NCI-H2081 treated with DMSO at 0.1 percent for 48 hours (cell line): ENCODE data around the gene OR11G2.
"Not testable (repeated sequence)": the region's sequence is repeated elsewhere in the genome, so short reads cannot be mapped to it uniquely, and the experiment has no call there.

ENCODE experiments used
- DNase-seq: peaks from one replicate; lab custom pipeline; 2025; lab: John Stamatoyannopoulos, UW

The OR11G2 gene

DNA sequence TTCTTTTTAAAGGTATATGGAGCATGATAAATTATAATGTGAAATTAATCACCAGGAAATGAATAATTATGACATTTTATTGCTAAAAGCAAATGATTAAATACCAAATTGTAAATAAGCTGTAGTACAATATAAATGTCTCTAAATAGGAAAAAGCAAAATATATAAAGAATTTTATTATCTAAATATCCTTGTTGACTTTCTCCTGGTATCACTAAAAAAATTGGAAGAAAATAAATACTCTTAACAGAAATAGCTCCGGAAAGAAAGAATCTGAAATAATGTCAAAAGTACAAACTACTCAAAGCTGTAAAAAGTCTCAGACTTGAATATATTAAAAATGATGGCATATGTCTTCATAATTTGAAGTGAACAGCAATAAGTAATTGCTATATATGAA, 38.0 kb downstream of the OR11G2 start, which contains the start of gene OR11H7:
TSS of gene OR11H7 (plus strand) at position 301 of the 400 bp plus-strand sequence.
- DNase-seq = no peak

DNA sequence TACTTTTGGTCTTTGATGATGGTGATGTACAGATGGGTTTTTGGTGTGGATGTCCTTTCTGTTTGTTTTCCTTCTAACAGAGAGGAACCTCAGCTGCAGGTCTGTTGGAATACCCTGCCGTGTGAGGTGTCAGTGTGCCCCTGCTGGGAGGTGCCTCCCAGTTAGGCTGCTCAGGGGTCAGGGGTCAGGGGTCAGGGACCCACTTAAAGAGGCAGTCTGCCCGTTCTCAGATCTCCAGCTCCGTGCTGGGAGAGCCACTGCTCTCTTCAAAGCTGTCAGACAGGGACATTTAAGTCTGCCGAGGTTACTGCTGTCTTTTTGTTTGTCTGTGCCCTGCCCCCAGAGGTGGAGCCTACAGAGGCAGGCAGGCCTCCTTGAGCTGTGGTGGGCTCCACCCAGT, 44.7 kb downstream of the OR11G2 start:
- not testable (repeated sequence) for DNase-seq

DNA sequence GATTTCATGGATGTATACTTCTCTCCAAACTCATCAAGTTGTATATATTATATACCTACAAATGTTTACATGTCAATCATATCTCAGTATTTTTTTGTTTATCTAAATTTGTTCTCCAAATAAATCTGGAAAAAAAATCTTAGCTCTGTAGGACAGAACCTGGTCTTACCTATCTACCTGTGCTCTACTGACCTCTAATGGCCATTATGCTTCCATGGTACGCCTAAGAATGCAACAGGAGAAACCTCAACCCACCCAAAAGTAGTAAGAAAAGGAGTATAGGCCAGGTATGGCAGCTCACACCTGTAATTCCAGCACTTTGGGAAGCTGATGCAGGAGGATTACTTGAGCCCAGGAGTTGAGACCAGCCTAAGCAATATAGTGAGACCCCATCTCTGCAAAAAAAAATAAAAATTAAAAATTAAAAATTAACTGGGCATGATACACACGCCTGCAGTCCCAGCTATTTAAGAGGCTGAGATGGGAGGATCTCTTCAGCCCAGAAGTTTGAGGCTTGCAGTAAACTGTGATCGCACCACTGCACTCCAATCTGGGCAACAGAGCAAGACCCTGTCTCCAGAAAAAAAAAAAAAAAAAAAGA, 57.0 kb downstream of the OR11G2 start:
- no peak for DNase-seq
